Amygdala (tissue), 56 donors: Measurements from ENCODE around the gene CRY1.

Experiments
- DNase-seq, 56 donors: peaks; one replicate each; lab custom pipeline; 2025; lab: John Stamatoyannopoulos, UW

Gene CRY1

DNA sequence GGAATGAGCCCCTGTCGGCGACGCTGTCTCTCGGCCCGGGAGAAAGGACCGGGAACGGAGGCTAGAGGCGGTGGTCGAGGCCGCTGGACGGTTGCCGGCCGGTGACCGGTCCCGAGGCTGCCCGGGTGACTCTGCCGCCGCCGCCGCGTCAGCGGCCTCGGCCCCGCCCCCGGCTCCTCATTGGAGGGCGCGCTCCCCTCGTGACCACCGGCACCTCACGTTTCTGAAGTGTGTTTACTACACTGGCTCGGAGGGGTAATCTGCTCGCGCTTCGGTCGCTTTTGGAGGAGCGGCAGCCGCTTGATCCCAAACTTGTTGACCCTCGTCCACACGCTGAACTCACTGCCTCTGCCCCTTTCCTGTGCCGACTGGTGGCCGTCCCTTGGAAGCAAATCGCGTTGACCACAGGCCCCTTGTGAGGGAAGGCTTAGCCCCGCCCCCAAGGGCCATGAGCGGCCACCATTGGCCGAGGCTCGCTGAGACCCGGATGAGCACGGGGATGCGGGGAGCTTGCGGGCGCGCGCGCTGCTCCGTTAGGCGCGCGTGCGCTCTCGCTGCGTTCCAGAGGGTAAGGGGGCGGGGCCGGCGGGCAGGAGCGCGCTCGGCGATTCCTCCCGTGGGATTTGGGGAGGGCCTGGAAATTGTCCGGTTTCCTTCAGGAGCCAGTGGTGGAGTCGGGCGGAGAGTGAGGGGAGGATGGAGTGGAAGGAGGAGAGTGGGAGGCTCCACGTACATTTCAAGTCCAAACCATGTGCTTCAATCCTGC, at the start of gene CRY1:
CRY1 (minus strand) TSS at position 133 of the 766 bp plus-strand sequence. CDS start 588 bp downstream, outside the sequence.
- DNase-seq = peak; percentile 80 to 100 (median 95)

DNA sequence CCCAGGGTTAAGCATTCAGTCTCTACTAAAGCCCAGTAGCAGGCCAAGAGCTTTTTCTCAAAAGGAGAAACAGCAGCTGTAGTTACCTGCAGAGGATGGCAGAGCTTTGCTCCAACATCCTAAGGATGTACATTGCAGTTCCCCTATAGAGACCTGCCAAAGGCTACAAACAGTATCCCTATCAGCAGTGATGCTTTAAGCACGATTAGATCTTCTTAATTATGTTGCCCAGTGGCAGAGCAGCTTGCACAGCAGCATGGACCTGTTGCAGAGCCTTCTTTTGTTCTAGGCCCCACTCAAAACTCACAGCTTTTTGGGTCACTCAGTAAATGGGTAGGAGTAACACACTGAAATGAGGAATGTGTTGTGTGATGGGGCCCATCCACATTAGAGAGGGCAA, 46.4 kb upstream of the CRY1 start:
- no peak for DNase-seq

DNA sequence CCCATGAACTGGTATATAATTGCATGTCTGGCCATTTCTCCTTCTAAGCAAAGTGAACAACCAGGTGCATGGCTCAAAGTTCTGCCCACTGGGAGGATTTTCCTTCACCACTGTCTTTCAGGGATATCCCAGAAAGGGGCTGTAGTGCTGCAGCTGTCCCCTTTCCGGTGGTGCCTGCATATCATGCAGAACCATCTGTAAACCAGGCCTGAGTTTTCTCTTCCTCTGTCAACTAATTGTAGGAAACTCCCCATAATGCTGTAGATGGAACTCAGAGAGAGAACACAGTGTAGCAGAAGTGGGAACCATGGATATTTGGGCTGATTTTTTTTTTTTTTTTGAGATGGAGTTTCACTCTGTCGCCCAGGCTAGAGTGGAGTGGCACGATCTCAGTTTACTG, 45.6 kb upstream of the CRY1 start:
- no peak for DNase-seq

DNA sequence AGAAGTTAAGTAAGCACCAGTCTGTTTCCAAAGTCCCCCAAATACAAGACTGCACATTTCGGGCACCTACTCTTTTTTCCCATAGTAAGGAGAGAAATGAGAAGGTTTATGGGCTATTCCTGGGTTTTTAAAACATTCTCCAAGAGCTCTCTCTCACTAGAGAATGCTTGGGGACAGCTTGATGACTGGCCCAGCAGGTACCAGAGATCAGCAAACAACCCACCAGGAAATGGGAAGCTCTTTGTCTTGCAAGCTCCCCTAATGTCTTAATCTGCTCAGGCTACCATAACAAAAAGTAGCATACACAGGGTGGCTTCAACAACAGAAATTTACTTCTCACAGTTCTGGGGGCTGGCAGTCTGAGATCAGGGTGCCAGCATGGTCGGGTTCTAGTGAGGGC, 41.8 kb upstream of the CRY1 start:
- no peak for DNase-seq

DNA sequence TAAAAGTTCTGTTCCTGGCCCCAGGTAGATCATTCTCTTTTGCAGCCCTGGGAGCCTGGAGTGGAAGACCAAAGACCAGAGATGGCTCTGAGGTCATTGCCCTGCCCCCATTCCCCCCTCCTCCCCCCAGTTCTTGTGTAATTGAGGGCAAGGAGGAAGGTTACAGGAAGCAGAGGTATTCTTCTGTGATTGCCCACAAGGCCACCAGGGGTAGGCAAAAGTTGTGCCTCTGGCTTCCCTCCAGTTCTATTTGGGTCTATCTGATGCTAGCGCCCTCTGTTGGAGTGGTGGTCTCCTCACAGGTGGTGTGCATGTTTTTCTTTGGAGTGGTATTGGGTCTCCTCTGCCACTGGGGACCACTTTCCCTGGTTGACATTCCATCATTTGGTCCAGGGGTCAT, 41.2 kb upstream of the CRY1 start:
- no peak for DNase-seq

DNA sequence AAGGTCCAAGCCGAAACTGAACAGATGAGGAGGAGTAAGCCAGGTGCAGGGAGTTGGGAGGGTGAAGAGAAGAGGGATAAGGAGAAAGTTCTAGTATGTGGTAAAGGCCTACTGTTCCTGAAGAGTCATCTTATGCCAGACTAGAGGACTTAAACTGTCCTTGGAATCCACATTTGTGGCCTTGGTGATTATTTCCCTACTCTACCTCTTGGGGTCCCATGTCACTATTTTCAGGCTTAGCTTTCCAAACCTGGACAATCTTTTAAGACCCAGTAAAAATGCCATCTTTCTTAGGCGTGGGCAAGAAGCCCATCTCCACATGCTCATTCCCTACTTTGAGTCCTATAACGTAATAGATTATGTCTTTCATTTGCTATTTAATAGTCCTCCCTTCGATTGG, 40.1 kb upstream of the CRY1 start:
- DNase-seq = no peak

DNA sequence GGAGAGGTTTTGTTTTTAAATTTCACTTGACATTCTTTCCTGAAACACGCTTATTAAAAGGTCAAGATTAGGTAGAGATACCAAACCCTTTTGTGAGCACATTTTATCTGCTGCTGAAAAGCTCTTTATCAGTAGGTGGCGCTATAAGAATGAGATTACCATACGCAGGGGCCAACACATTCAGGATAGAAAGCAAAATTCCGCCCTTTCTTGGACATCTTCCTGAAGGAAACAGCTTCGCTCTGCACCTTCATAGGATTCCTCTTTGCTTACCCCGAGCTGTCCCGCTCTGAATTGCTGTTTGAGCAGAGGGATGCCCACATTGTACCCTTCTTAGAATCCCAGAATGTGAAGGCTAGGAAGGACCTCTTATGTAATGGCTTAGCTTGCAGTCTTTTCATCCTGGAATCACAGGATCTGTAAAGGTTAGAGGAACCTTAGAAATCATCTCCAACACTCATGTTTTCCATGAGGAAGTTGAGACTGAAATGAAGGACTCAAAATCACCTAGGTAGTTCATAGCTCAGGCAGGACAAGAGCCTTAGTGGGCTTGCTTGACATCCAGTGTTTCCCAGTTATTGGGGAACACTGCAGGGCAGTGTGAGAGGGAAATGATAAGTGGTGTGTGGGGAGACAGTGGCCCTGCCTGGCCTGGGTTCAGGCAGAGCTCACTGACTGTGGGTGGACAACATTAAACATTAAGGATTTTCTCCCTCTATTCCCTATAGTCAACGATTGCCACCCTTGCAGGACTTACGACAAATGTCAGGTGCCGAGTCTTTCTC, 38.7 kb upstream of the CRY1 start:
- DNase-seq = peak in 17 of 56 donors; percentile 1 to 37 (median 4)

DNA sequence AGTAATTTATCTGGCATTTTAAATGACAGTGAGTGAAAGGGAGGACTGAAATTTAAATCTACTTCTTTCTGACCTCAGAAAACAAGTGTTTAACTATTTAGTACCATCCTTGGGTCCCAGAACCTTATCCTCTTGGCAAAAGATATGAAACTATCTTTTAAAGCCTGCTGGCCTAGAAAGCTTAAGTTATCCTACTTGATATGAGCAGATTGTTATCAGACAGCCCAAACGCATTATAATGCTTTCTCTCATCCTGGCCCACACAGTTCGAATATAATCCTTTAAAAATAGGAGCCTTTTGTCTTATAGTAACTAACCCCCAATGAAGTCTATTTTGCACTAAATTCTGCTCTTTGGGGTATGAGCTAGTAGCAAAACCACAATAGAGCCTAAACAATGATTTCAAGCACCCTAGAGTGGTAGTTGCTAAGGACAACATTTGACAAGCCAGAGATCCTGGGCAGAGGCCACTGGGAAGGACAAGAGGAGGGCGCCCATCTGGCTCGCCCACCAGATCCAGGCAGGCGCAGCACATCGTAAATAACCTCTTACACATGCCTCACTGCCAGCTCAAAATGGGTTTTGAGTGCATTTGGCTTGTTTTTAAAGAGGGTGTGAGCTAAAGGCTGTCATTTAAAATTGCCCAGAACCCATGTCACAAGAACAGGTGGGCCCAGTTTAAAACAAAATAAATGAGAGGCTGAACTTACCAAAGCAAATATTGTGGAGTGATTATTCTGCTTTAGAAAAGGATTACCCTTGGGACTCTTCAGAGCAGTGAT, 37.7 kb upstream of the CRY1 start:
- peak in 1 of 56 donors; percentile 1 for DNase-seq

DNA sequence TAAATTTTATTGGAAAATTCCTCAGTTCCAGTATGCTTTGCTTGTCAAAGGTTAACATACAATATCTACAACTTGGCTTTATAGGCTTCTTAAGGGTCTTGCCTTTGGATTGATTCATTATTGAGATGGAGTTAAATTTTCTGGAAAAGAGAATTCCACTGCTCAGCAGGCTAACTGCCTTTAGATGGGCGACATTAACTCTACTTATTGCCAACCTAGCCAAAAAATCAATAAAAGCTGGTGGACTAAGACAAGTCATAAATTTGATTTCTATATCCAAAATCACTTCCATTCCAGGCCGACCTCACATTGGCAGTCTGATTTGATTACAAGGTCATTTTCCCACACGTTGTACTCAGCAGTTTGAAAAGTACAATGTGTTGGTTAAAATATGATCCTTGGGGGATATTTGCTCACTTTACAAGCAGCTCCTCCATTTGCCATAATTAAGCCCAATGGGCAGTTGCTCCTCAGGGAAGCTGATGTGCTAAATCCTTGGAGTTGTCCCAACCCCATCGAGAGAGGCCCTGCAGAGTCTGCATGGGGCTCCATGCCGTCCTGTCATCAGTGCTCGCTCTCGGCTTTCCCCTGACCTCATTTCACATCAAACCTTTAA, 36.1 kb upstream of the CRY1 start:
- no peak for DNase-seq

DNA sequence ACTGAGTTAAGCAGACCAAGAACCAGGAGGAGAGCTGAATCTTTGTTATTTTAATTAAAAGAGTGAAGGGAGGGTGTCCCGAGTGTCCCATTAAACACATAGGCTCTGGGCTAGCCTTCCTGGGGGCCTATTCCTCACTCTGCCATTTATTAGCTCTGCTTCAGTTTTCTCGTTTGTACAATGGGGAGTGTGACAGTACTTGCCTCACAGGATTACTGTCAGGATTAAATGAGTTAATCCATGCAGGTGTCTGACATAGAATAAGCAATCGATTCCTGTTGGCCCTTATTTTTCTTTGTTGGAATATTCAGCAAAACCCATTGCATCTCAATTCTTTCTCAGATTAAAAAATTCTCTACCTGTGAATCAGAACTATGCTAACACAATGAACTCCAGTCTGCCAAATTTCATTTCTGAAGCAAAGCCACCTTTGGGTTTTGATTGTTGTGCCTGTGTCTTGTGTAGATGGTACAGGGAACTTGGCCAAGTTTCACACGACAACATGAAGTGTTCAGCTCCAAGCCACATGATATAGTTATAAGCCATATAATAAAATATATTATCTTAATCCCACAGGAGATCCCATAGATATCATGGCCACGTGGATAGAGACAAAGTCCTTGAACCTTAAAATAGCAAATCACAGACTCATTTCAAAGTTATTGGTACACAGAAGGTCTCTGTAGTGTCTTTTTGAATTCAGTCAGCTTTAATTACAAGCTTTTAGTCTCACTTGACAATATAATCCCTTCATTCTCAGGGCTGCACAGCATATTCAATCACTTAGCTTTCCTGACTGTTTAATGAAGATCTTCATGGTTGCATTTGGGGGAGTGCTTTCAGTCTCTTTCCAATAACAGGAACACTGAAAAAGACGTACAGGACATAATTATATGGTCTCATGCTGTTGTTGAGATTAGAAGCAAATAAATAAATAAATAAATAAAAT, 34.4 kb upstream of the CRY1 start:
- no peak for DNase-seq

DNA sequence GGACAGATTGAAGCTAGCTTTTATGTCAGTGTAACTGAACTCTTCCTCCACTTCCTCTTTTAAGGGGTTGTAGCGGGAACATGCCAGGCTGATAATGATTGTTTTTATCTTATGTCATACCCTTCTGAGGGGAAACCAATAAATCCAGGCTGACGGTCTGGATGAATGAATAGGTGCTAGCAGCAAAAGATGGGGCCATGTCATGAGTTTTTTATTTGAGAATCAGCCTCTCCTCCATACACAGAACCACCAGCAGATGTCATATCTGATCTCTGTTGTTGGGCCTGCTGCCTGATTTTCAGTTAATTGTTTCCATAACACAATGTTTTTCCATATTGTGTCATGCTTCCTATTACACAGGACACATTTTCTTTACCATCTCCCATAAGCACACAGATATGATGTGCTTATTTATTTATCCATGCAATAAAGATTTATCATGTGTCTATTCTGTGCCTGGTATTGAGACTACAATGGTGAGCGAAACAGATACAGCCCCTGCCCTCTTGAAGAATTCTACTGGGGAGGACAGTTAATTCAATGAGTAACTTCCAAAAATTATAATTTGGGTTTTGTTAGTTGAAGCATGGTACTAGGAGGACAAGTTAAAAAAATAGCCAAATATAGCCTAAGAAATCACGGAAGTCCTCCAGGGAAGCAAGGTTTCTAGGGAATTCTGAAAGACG, 33.6 kb upstream of the CRY1 start:
- peak in 1 of 56 donors; percentile 4 for DNase-seq

DNA sequence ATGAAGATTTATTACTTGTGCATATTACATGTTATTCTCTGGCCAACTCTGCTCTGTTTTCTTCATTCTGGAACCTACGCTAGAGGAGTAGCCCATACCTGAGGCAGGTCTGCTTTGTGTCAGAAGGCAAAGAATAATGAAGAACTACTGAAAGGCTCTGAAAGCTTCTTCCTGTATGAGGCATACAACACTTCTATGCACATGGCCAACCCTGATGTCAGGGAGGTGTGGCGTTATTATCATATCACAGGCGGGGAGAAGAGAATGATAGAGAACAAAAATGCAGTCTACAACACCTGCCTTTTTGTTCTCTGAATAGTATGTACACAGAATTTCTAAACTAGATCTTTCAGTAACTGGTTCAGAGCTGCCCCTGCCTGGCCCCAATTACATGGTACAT, 32.5 kb upstream of the CRY1 start:
- DNase-seq = no peak

DNA sequence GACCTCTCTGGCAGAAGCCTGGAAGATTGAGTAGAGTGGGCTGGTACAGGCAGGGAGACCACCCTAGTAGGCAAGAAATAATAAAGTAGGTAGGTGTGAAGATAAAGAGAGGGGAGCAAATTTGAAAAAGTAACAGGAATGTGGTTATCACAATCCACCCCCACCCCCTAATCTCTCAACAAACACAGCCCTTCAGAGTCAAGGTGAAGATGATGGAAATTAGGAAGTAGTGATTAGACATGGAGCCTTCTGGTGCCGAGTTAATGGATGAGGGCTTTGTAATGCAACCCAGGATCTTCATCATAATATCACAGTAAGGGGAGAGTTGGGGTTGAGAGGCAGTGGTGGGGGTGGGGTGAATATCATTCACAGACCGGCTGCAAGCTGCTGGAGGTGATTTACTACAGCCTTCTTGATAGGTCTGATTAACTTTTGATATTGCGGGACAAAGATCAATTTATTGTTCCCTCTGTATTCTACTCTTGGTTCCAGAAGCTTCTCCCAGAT, 29.2 kb upstream of the CRY1 start:
- no peak for DNase-seq

DNA sequence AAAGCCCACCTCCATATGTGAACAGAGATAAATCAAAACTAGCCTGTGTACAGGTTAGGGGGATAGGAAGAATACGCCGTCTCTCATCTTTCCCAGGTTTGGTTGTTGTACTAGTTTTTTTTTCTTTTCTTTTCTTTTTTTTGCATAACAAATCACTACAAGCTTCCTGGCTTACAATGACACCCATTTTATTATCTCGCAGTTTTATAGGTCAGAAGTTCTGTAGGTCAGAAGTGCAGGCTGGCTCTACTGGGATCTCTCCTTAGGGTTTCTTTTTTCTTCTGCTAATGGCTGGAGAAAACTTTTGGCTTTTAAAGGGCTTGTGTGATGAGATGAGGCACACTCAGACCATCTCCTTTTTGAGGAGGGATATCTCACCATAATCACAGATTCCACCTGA, 25.7 kb upstream of the CRY1 start:
- DNase-seq = no peak

DNA sequence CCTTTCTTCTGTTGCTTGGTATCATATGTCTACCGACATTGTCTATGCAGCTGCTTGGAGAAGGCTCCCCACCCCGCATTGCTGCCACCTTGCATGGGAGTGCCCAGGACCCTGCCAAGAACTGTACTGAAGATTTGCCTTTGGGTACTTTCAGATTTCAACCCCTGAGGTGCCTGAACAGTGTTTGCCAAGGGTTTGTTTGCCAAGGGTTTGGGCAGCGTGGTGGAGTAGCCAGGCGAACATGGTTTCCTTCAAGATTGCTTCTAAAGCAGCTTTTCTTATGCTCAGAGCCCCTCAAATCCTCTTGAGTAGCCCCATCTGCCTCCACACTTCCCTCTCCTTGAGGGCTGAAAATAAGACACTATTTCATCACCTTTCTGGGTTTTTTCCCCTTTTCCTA, 25.3 kb upstream of the CRY1 start:
- DNase-seq = no peak

DNA sequence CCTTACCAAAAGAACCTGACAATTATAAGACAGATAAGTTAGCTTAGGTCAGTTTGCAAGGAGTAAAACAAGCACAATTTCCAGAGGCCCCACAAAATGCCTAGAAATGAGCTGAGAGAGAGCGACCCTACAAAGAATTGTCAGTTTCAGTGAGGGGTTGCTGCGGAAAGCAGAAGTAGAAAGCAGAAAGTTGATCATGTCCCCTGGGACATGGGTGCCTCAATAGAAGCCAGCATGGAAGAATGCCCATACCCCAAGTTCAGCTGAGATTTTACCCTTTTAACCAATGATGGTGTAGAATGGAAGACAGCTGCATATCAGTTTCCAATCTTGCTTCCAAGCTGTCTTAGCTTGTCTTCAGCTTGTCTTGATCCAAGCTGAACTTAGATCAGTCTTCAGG, 21.8 kb upstream of the CRY1 start:
- DNase-seq = no peak

DNA sequence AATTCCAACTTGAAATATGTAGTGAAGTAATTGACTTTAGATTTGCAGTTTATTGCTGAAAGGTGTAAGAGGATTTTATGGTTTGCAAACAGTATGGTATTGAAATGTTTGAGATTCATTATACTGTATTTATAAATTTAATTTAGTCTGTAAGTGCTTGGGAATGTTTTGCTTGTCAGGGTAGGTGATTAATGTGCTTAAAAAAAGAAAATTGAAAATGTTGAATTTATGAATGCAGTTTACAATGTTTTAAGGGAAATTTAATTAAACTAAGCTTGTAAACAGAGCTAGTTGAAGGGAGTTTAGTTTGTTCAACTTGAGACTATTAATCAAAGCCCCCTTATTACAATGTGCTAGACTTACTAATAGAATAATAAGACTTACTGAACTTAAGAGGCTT, 18.0 kb upstream of the CRY1 start:
- DNase-seq = no peak
